Sciatic nerve (tissue), 2 donors: Measurements from ENCODE around the gene F2RL3. TPM values are rescaled to one million over a fixed set of nuclear protein-coding genes. Genes with fewer than 3 reads are reported as not detected.

Experiments
- ATAC-seq: fragments of 200-7000 bp; cut with Tn5 transposase; one replicate; pipeline ENCODE4 v1.9.1; 2020; ENCODE audit warnings: mild to moderate bottlenecking, moderate library complexity
- DNase-seq: peaks from one replicate; pipeline ENCODE4 v3.0.0-alpha.2; 2020; ENCODE audit warnings: low spot score
- intact Hi-C: fragments of 100-400 bp; cut with DNase I; formaldehyde crosslinking; loops from one replicate; pipeline ENCODE4 v1.14.2; 2022
- total RNA-seq: library from RNA; stranded (reverse); fragmentation: NEBNext Ultra II Directional; extraction: Animal tissue kit (Norgen Biotek cat#: 25700); gene quantifications from one replicate; pipeline ENCODE4 v1.2.1, GENCODE V29; 2021
- donor health status: DM: no; HTN: no; CAD: no.
- donor health status: DM: no; HTN: no; CAD: no.

F2RL3 gene
- total RNA-seq: 2.5 TPM

GRCh38 chr19:16888629-16889365, at the start of gene F2RL3:
Gene F2RL3, plus strand, starts transcription at chr19:16888999. Its CDS starts 191 bp downstream, at chr19:16889190.
- peak; percentile 63 for DNase-seq
- peak; percentile 62 for ATAC-seq
- intact Hi-C loops: no loop called here

GRCh38 chr19:16841391-16841926, 47.3 kb upstream of the F2RL3 start:
- intact Hi-C loops: no loop called here
- ATAC-seq (no peak), DNase-seq (no peak)

GRCh38 chr19:16846901-16847300, 41.9 kb upstream of the F2RL3 start:
- peak; percentile 15 for ATAC-seq
- intact Hi-C loops: no loop called here
- DNase-seq: no peak

GRCh38 chr19:16847430-16847829, 41.4 kb upstream of the F2RL3 start:
- no peak for DNase-seq
- intact Hi-C loops: no loop called here
- ATAC-seq: peak; percentile 72

DNA sequence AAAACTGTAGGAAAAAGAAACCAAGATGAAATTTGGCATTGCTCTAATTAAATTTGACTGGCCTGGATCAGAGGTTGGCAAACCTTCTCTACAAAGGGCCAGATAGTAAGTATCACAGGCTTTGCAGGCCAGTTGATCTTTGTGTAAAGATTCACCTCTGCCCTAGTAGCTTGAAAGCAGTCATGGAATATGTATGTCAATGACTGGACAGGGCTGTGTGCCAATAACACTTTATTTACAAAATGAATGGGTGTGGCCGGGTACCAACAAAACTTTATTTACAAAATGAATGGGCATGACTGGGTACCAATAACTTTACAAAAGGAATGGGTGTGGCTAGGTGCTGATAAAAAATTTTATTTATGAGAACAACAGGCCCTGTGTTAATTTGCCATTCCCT, 39.6 kb upstream of the F2RL3 start:
- no peak for DNase-seq
- no peak for ATAC-seq
- intact Hi-C loops: no loop called here

DNA sequence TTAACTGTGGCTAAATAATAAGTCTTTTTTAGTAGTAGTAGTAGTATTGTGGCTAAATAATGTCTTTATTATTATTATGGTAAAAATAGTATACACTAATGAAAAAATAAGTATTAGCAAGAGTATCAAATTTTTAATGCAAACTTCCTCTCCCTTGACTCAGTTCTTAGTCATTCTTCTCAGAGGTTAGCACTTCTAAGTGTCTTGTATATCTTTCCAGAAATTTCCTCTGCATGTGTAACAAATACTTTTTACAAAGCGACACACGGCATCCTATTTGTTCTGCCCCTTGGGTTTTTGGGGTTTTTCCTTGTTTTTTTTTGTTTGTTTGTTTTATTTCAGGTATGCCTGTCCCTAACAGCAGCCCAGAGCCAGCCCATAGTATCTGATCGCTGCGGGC, 38.7 kb upstream of the F2RL3 start:
- ATAC-seq (no peak), DNase-seq (no peak)
- intact Hi-C loops: no loop called here

GRCh38 chr19:16851031-16851712, 37.6 kb upstream of the F2RL3 start:
- DNase-seq (no peak), ATAC-seq (no peak)
- intact Hi-C loops: no loop called here

GRCh38 chr19:16853066-16853465, 35.7 kb upstream of the F2RL3 start:
- ATAC-seq: no peak
- intact Hi-C loops: no loop called here
- no peak for DNase-seq

DNA sequence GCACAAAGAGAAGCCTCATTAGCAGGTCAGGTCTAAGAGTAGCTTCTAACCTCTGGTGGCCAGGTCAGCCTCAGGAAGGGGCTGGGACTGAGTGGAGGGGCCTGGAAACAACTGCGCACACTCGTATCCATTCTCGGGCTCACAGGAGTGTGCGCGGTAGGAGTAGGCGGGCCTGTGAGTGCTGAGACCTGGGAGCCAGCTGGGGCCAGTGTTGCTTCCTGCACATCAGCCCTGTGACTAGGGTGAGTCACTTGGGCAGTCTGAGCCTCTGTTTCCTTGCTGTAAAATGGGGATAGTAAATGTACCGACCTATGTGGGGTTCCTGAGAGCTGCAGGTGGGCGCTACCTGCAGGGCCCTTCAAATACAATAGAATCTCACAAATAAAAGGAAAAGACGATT, 32.7 kb upstream of the F2RL3 start:
- intact Hi-C loops: no loop called here
- no peak for DNase-seq
- ATAC-seq: no peak

DNA sequence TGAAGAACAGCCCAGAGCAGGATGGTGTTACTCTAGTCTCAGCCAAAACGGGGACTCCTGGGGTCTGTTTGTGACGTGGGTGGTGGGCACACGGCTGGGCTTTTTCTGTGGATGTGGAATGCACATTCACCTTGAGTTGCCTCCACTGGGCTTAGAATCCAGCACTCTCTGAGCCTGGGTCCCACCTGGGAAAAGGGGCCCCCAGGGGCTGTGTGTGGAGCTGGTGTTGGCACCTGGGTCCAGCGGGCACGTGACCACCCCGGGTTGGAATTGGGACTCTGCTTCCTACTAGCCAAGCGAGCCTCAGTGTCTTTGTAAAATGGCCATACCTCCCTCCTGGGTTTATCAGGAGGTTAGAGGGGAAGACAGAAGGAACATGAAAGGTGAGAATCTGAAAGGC, 29.2 kb upstream of the F2RL3 start:
- DNase-seq: no peak
- intact Hi-C loops: no loop called here
- ATAC-seq: no peak

- intact Hi-C loops: no loop called here
- no peak for DNase-seq
- ATAC-seq: no peak
Measured at GRCh38 chr19:16860118-16860517, 28.7 kb upstream of the F2RL3 start.

DNA sequence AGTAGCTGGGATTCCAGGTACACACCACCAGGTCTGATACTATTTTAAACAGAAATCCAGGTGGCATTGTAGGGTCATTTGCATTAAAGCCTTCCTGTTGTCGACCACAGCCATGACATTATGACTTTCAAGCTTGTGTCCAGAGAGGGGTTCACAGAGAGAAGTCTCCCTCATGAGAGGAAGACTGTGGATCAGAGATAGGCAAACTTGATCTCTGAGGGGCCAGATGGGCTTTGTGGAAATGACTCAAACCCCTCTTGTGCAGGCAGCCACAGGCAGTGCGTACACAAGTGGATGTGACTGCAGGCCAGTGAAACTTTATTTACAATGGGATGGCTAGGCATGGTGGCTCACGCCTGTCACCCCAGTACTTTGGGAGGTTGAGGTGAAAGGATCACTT, 27.8 kb upstream of the F2RL3 start:
- DNase-seq: no peak
- intact Hi-C loops: no loop called here

DNA sequence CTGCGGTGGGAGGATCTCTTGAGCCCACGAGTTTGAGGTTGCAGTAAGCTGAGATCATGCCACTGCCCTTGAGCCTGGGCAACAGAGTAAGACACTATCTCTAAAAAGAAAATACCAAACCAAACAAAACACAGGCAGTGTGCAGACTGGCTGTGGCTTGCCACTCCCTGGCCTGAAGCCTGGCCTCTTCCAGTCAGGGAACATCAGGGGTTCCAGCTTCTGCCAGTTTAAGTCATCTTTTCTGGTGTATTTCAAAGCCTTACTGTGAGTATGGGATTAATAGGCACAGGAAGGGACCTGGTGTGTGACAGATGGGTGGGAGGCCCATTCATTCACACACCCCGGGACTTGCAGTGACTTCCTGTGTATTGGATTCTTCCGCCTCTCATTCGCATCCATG, 27.0 kb upstream of the F2RL3 start:
- intact Hi-C loops: no loop called here
- no peak for DNase-seq
- ATAC-seq: no peak

More for the DNA sequence above, 27.8 kb upstream of the F2RL3 start:
- no peak for ATAC-seq

GRCh38 chr19:16862826-16863415, 25.9 kb upstream of the F2RL3 start:
- DNase-seq (no peak), ATAC-seq (no peak)
- intact Hi-C loops: no loop called here

DNA sequence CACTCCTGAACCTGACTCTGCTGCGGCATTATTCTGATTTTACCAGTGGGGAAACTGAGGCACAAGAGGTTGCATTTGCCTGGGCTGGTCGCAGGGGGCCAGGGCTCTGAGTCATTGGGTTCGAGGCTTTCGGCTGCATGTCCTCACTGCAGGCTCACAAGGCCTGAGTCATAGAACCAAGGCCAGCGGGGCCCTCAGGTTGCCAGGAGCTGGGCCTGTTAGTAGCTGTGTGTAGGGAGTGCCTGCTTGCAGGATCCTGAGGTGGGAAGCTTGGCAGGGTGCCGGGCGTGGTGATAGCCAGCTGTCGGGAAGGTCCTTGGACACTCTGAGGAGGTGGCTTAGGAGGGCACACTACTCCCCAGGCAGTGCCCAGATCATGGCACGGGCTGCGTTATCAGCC, 21.6 kb upstream of the F2RL3 start:
- DNase-seq: no peak
- ATAC-seq: no peak
- intact Hi-C loops: no loop called here

- DNase-seq (no peak), ATAC-seq (no peak)
- intact Hi-C loops: no loop called here
Measured at GRCh38 chr19:16868423-16869130, 20.2 kb upstream of the F2RL3 start.

DNA sequence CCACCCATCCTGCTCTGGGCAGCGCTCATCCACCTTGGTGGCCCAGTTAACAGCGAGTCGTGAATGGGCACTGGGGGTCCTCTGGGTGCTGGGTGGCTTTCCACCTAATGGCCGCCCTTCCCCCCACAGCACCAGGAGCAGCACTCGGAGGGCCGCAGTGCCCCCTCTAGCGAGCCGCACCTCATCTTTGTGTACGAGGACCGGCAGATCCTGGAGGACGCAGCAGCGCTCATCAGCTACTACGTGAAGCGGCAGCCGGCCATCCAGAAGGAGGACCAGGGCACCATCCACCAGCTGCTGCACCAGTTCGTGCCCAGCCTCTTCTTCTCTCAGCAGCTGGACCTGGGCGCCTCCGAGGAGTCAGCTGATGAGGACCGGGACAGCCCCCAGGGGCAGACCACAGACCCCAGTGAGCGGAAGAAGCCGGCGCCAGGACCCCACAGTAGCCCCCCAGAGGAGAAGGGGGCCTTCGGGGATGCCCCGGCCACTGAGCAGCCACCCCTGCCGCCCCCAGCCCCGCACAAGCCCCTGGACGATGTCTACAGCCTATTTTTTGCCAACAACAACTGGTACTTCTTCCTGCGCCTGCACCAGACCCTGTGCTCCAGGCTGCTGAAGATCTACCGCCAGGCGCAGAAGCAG, 19.3 kb upstream of the F2RL3 start:
- intact Hi-C loops: no loop called here
- no peak for ATAC-seq
- DNase-seq: no peak

- intact Hi-C loops: no loop called here
- ATAC-seq (no peak), DNase-seq (no peak)
Measured at GRCh38 chr19:16871871-16872270, 16.9 kb upstream of the F2RL3 start.

- no peak for DNase-seq
- no peak for ATAC-seq
- intact Hi-C loops: no loop called here
Measured at GRCh38 chr19:16872728-16873127, 16.1 kb upstream of the F2RL3 start.
